ENCODE results near the gene PARP16. TPM values are rescaled to one million over a fixed set of nuclear protein-coding genes. Genes with fewer than 3 reads are reported as not detected.

PARP16 gene
- total and polyA plus RNA-seq, 9 of the 15 experiments (the other 6 are each of a cell fraction or from before 2014, with no cell fraction given): 3.0 to 9.9 (median 5.8) TPM

GRCh38 chr15:65212097-65212496 lies 74.6 kb downstream of the PARP16 start (continued):
- TF ChIP-seq CUX1 (CRISPR knock-in tag; IDR thresholded peaks at IDR 0.05): no peak
- TF ChIP-seq PYGO2 (tag; IDR thresholded peaks at IDR 0.05): no peak
- TF ChIP-seq THAP7 (CRISPR knock-in tag; IDR thresholded peaks at IDR 0.05): no peak
- TF ChIP-seq ZFP30 (CRISPR knock-in tag; IDR thresholded peaks at IDR 0.05; ENCODE audit: borderline replicate concordance): no peak
- TF ChIP-seq ZNF76 (CRISPR knock-in tag; IDR thresholded peaks at IDR 0.05; ENCODE audit: borderline replicate concordance): no peak
- TF ChIP-seq RAD51 (IDR thresholded peaks at IDR 0.05; ENCODE audit: borderline replicate concordance, low read depth): no peak
- no peak for TF ChIP-seq ARID3B (CRISPR knock-in tag; IDR thresholded peaks at IDR 0.05; ENCODE audit: borderline replicate concordance)
- no peak for TF ChIP-seq SAFB2 (IDR thresholded peaks at IDR 0.05; ENCODE audit: borderline replicate concordance, low read depth, low read length, severe bottlenecking)
- no peak for TF ChIP-seq TOE1 (IDR thresholded peaks at IDR 0.05; ENCODE audit: borderline replicate concordance)
- no peak for TF ChIP-seq TOE1 (CRISPR knock-in tag; IDR thresholded peaks at IDR 0.05; ENCODE audit: borderline replicate concordance, low read depth)
- TF ChIP-seq ZNF778 (CRISPR knock-in tag; IDR thresholded peaks at IDR 0.05): no peak
- TF ChIP-seq ZFX (CRISPR knock-in tag; IDR thresholded peaks at IDR 0.05): peak; percentile 20; the same call in 1 of the 2 replicates
- peak; percentile 75; the same call in 1 of the 2 replicates for TF ChIP-seq TFAP4 (CRISPR knock-in tag; IDR thresholded peaks at IDR 0.05; ENCODE audit: borderline replicate concordance)

Data from K562 (cell line).